Posterior vena cava (tissue), 2 donors: ENCODE results near the gene SMDT1. TPM values are rescaled to one million over a fixed set of nuclear protein-coding genes. Genes with fewer than 3 reads are reported as not detected.

ENCODE experiments used
- DNase-seq: peaks from one replicate; pipeline ENCODE4 v3.0.0-alpha.2; 2020; ENCODE audit warnings: low spot score
- intact Hi-C, 2 donors: fragments of 100-400 bp; cut with DNase I; formaldehyde crosslinking; loops; one replicate each; pipeline versions ENCODE4 v1.14.1 to v1.14.2; 2022 to 2023
- total RNA-seq, 2 donors: library from RNA; stranded (reverse); fragmentation: NEBNext Ultra II Directional; extraction: Animal tissue kit (Norgen Biotek cat#: 25700); gene quantifications; one replicate each; pipeline ENCODE4 v1.2.1, GENCODE V29; 2021
- donor health status: DM: yes; HTN: yes; CAD: no.
- donor health status: DM: yes; HTN: yes; CAD: no.

SMDT1 gene
- total RNA-seq, 2 donors from 2014 or later, result 63.9 to 67.2 TPM

- DNase-seq, result peak; percentile 45
Observed at GRCh38 chr22:42131562-42131961, 52.1 kb downstream of the SMDT1 start.

GRCh38 chr22:42132457-42132856 is 53.0 kb downstream of the SMDT1 start:
- intact Hi-C loops, result no loop called here
- peak; percentile 60 for DNase-seq

More at GRCh38 chr22:42131562-42131961, 52.1 kb downstream of the SMDT1 start:
- intact Hi-C loops, result no loop called here

Other genes starting within 250 kb of the SMDT1 start
- gene SREBF2, start 246.6 kb upstream of the SMDT1 start, total RNA-seq, result 10 to 100 TPM; 48.3 to 52.0 TPM
- gene SHISA8, start 164.6 kb upstream of the SMDT1 start, total RNA-seq, result not detected
- under 1 TPM; 0.28 to 0.33 TPM for gene TNFRSF13C, start 152.9 kb upstream of the SMDT1 start, total RNA-seq
- gene CENPM, start 132.5 kb upstream of the SMDT1 start, total RNA-seq, result not detected
- under 1 TPM; 0.14 to 0.23 TPM for gene SEPTIN3, start 110.3 kb upstream of the SMDT1 start, total RNA-seq
- gene WBP2NL, start 80.9 kb upstream of the SMDT1 start, total RNA-seq, result 1 to 10 TPM; 1.1 to 1.2 TPM
- 10 to 100 TPM; 18.4 to 29.7 TPM for gene NAGA, start 8.9 kb upstream of the SMDT1 start, total RNA-seq
- 10 to 100 TPM; 15.2 to 17.3 TPM for gene PHETA2, start 5.5 kb upstream of the SMDT1 start, total RNA-seq
- gene NDUFA6, start 11.1 kb downstream of the SMDT1 start, total RNA-seq, result 10 to 100 TPM; 48.1 to 52.1 TPM
- under 1 TPM; 0.37 to 0.48 TPM for gene CYP2D6, start 51.1 kb downstream of the SMDT1 start, total RNA-seq
- 10 to 100 TPM; 26.9 to 27.2 TPM for gene TCF20, start 191.0 kb downstream of the SMDT1 start, total RNA-seq